IMR-90 (cell line): Measurements from ENCODE around the gene GRAP. TPM values are rescaled to one million over a fixed set of nuclear protein-coding genes. Genes with fewer than 3 reads are reported as not detected.

ENCODE experiments used
- ATAC-seq: fragments of 200-7000 bp; cut with Tn5 transposase; 2 replicates; pipeline ENCODE4 v1.9.1; 2020; ENCODE audit warnings: low read depth, mild to moderate bottlenecking, moderate library complexity
- BruUV-seq: library from RNA; stranded (reverse); fragments of 400-500 nt; replicated peaks from 2 replicates; lab custom pipeline; 2021; lab: Mats Ljungman, UMichigan
- CTCF ChIA-PET: fragments of 300-600 bp; formaldehyde crosslinking; extraction: SDS; loops from one replicate; lab custom pipeline; 2021; ENCODE audit warnings: antibody characterized with exemption; lab: Yijun Ruan, JAX
- POLR2A ChIA-PET: fragments of 300-600 bp; sonication (Branson Sonifier 250); formaldehyde crosslinking; loops from one replicate; lab custom pipeline; 2022; ENCODE audit warnings: antibody characterized with exemption; ENCODE audit not compliant: unreplicated experiment; lab: Charles Lee
- DNase-seq: peaks from one replicate; pipeline ENCODE4 v3.0.0; 2013
- H2AFZ ChIP-seq: replicated peaks from 2 replicates; pipeline ENCODE3; 2013; ENCODE audit warnings: low read length, mild to moderate bottlenecking; ENCODE audit not compliant: poor library complexity
- H2AK5ac ChIP-seq: 2 replicates; pipeline ENCODE4 v1.6.1; 2013; ENCODE audit warnings: low read depth, low read length, inconsistent platforms
- H2AK9ac ChIP-seq: replicated peaks from 2 replicates; pipeline ENCODE3; 2013; ENCODE audit warnings: mild to moderate bottlenecking, low read depth, low read length, moderate library complexity; ENCODE audit not compliant: poor library complexity
- H2BK120ac ChIP-seq: 2 replicates; pipeline ENCODE4 v1.6.1; 2013; ENCODE audit warnings: low read depth, low read length, inconsistent platforms
- H2BK15ac ChIP-seq: 3 replicates; pipeline ENCODE4 v1.6.1; 2013; ENCODE audit warnings: low read depth, low read length, inconsistent platforms
- H2BK20ac ChIP-seq: 2 replicates; pipeline ENCODE4 v1.6.1; 2013; ENCODE audit warnings: low read depth, mild to moderate bottlenecking, inconsistent platforms, low read length, moderate library complexity
- H2BK5ac ChIP-seq: 2 replicates; pipeline ENCODE4 v1.6.1; 2013; ENCODE audit warnings: mild to moderate bottlenecking, low read depth, low read length, inconsistent platforms; ENCODE audit not compliant: poor library complexity, severe bottlenecking
- H3K14ac ChIP-seq: replicated peaks from 2 replicates; pipeline ENCODE4 v1.6.1; 2013; ENCODE audit warnings: low read depth, low read length, inconsistent platforms
- H3K18ac ChIP-seq: 2 replicates; pipeline ENCODE4 v1.6.1; 2013; ENCODE audit warnings: low read depth, low read length, control low read depth
- H3K23ac ChIP-seq: 2 replicates; pipeline ENCODE4 v1.6.1; 2013; ENCODE audit warnings: low read depth, low read length, inconsistent platforms
- H3K27ac ChIP-seq: 2 replicates; pipeline ENCODE4 v1.5.1; 2013; ENCODE audit warnings: mild to moderate bottlenecking, control low read depth, low read length; ENCODE audit not compliant: insufficient read depth
- H3K27me3 ChIP-seq: 2 replicates; pipeline ENCODE4 v1.6.1; 2013; ENCODE audit warnings: low read length; ENCODE audit not compliant: control insufficient read depth, insufficient read depth
- H3K36me3 ChIP-seq: 2 replicates; pipeline ENCODE4 v1.6.1; 2013; ENCODE audit warnings: low read length, mixed read lengths; ENCODE audit not compliant: control insufficient read depth, insufficient read depth
- H3K4ac ChIP-seq: 2 replicates; pipeline ENCODE4 v1.6.1; 2013; ENCODE audit warnings: low read depth, low read length, inconsistent platforms
- H3K4me1 ChIP-seq: 2 replicates; pipeline ENCODE4 v1.6.1; 2013; ENCODE audit warnings: low read length, mixed read lengths; ENCODE audit not compliant: control insufficient read depth, insufficient read depth
- H3K4me2 ChIP-seq: 2 replicates; pipeline ENCODE4 v1.6.1; 2013; ENCODE audit warnings: low read depth, mild to moderate bottlenecking, control low read depth, low read length, moderate library complexity
- H3K4me3 ChIP-seq: 2 replicates; pipeline ENCODE4 v1.5.1; 2013; ENCODE audit warnings: low read depth, mild to moderate bottlenecking, control low read depth, low read length, moderate library complexity; ENCODE audit not compliant: insufficient read depth
- H3K56ac ChIP-seq: 2 replicates; pipeline ENCODE4 v1.6.1; 2013; ENCODE audit warnings: low read length, inconsistent platforms; ENCODE audit not compliant: insufficient read depth; ENCODE audit errors: extremely low read depth
- H3K79me1 ChIP-seq, 2 experiments: 2 replicates each; pipeline ENCODE4 v1.6.1; 2013; ENCODE audit warnings: low read length in 2 of 2, inconsistent platforms in 1 of 2, low read depth in 1 of 2
- H3K9ac ChIP-seq: 2 replicates; pipeline ENCODE4 v1.6.1; 2013; ENCODE audit warnings: low read depth, low read length, control low read depth
- H3K9me1 ChIP-seq: 2 replicates; pipeline ENCODE4 v1.6.1; 2013; ENCODE audit warnings: low read length, inconsistent platforms; ENCODE audit not compliant: insufficient read depth
- H3K9me3 ChIP-seq: 2 replicates; pipeline ENCODE4 v1.6.1; 2013; ENCODE audit warnings: low read length; ENCODE audit not compliant: control insufficient read depth, insufficient read depth
- H4K20me1 ChIP-seq: 2 replicates; pipeline ENCODE4 v1.6.1; 2013; ENCODE audit warnings: low read length, inconsistent platforms; ENCODE audit not compliant: insufficient read depth
- H4K5ac ChIP-seq: 2 replicates; pipeline ENCODE4 v1.6.1; 2013; ENCODE audit warnings: mild to moderate bottlenecking, low read depth, low read length, control low read depth
- H4K8ac ChIP-seq, 2 experiments: 2 replicates each; pipeline ENCODE4 v1.6.1; 2013; ENCODE audit warnings: low read depth in 2 of 2, low read length in 2 of 2, control low read depth in 1 of 2, inconsistent platforms in 1 of 2
- H4K91ac ChIP-seq: 2 replicates; pipeline ENCODE4 v1.6.1; 2013; ENCODE audit warnings: low read depth, low read length, inconsistent platforms; ENCODE audit not compliant: insufficient read depth
- BHLHE40 ChIP-seq: fragments of 150-350 bp; IDR thresholded peaks from 2 replicates; pipeline ENCODE4 v1.6.1; 2016; ENCODE audit warnings: mild to moderate bottlenecking, low read depth, low read length
- FOS ChIP-seq: fragments of 150-350 bp; IDR thresholded peaks from 2 replicates; pipeline ENCODE4 v1.6.1; 2016; ENCODE audit warnings: low read depth, low read length
- MAFK ChIP-seq: IDR thresholded peaks from 2 replicates; pipeline ENCODE4 v1.6.1; 2012; ENCODE audit warnings: low read depth, low read length, improper control_type of control experiment
- MXI1 ChIP-seq: IDR thresholded peaks from 2 replicates; pipeline ENCODE4 v1.6.1; 2012; ENCODE audit warnings: low read depth, mild to moderate bottlenecking, low read length, moderate library complexity, borderline replicate concordance
- POLR2A ChIP-seq: IDR thresholded peaks from 2 replicates; pipeline ENCODE4 v1.6.1; 2012; ENCODE audit warnings: mild to moderate bottlenecking, low read depth, low read length
- RAD21 ChIP-seq: IDR thresholded peaks from 2 replicates; pipeline ENCODE4 v1.6.1; 2012; ENCODE audit warnings: low read length, improper control_type of control experiment
- RFX5 ChIP-seq: IDR thresholded peaks from 2 replicates; pipeline ENCODE4 v1.8.0; 2012; ENCODE audit warnings: low read depth, mild to moderate bottlenecking, low read length, moderate library complexity
- USF2 ChIP-seq: fragments of 150-350 bp; IDR thresholded peaks from 2 replicates; pipeline ENCODE4 v1.6.1; 2017; ENCODE audit warnings: mild to moderate bottlenecking, antibody characterized with exemption, low read length, low read depth
- WGBS, 2 experiments: methylation state at CpG; one replicate each; pipeline versions ENCODE4 v1.1.5 to v1.1.7; 2013; ENCODE audit warnings: missing lambda C conversion rate in 2 of 2; ENCODE audit not compliant: insufficient read length in 1 of 2; ENCODE audit errors: extremely low coverage in 2 of 2; 5-methylcytosine and 5-hydroxymethylcytosine counted together
- dilution Hi-C: fragments of 300-500 bp; cut with HindIII; formaldehyde crosslinking; loops from one replicate; pipeline ENCODE4 v1.14.3; 2018; ENCODE audit warnings: low sequenced_read_pairs; ENCODE audit not compliant: unreplicated experiment
- in situ Hi-C: fragments of 300-500 bp; cut with MboI; formaldehyde crosslinking; loops from 3 replicates; pipeline ENCODE4 v1.14.3; 2019; ENCODE audit warnings: low sequenced_read_pairs, inconsistent platforms, mixed read lengths
- intact Hi-C: fragments of 100-400 bp; cut with micrococcal nuclease; formaldehyde crosslinking; loops from 2 replicates; pipeline ENCODE4 v1.10.0; 2022
- polyA plus RNA-seq, 3 experiments: library from polyadenylated mRNA; depleted of rRNA; stranded (reverse); fragments of >200 nt; gene quantifications; 2 replicates each; pipeline ENCODE4 v1.2.3, GENCODE V29; 2012; ENCODE audit warnings: low replicate concordance in 1 of 3
- total RNA-seq: library from RNA; depleted of rRNA; stranded (reverse); fragments of >200 nt; gene quantifications from 2 replicates; pipeline ENCODE4 v1.2.3, GENCODE V29; 2012
- TF ChIP-seq, protein P1 (sequence below): conservative IDR thresholded peaks from 2 replicates; pipeline ENCODE4 v1.5.1; 2012; ENCODE audit warnings: mild to moderate bottlenecking, low read depth, low read length, improper control_type of control experiment

Gene GRAP
- total and polyA plus RNA-seq, 2 of the 4 experiments (the other 2 are of a cell fraction): under 0.01 to 0.14 TPM

- Histone ChIP-seq H3K9me1 (peaks cover 18% of the 10 kb centered on the region), H3K4me1 (peaks cover 19% of the 10 kb centered on the region), H2AK5ac (no peak overlapping the region), H2BK120ac (no peak overlapping the region), H3K36me3 (peaks cover 35% of the 10 kb centered on the region), H2AK9ac (no peak overlapping the region), H3K4me3 (no peak overlapping the region), H2AFZ (no peak overlapping the region), H3K23ac (no peak overlapping the region), H3K14ac (no peak overlapping the region), H4K5ac (no peak overlapping the region), H3K9me3 (no peaks in the 10 kb centered on the region), H2BK20ac (no peak overlapping the region), H3K56ac (no peak overlapping the region), H3K18ac (no peak overlapping the region), H3K27ac (no peak overlapping the region), H3K4me2 (no peak overlapping the region), H2BK5ac (no peak overlapping the region), H3K79me1 (peaks cover 10 to 48% of the 10 kb centered on the region in 2 experiments), H4K91ac (no peak overlapping the region), H3K27me3 (no peaks in the 10 kb centered on the region), H4K20me1 (no peaks in the 10 kb centered on the region), H4K8ac (no peak overlapping the region), H2BK15ac (no peak overlapping the region), H3K4ac (no peak overlapping the region), H3K9ac (no peak overlapping the region)
- no TSS peak for BruUV-seq
- TF ChIP-seq USF2: no peak
- TF ChIP-seq RAD21: no peak
- TF ChIP-seq POLR2A: no peak
- no peak for TF ChIP-seq FOS
- TF ChIP-seq MAFK: no peak
- TF ChIP-seq, protein P1, sequence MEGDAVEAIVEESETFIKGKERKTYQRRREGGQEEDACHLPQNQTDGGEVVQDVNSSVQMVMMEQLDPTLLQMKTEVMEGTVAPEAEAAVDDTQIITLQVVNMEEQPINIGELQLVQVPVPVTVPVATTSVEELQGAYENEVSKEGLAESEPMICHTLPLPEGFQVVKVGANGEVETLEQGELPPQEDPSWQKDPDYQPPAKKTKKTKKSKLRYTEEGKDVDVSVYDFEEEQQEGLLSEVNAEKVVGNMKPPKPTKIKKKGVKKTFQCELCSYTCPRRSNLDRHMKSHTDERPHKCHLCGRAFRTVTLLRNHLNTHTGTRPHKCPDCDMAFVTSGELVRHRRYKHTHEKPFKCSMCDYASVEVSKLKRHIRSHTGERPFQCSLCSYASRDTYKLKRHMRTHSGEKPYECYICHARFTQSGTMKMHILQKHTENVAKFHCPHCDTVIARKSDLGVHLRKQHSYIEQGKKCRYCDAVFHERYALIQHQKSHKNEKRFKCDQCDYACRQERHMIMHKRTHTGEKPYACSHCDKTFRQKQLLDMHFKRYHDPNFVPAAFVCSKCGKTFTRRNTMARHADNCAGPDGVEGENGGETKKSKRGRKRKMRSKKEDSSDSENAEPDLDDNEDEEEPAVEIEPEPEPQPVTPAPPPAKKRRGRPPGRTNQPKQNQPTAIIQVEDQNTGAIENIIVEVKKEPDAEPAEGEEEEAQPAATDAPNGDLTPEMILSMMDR: no peak
- no peak for TF ChIP-seq RFX5
- TF ChIP-seq MXI1: no peak
- no peak for TF ChIP-seq BHLHE40
- no peak for ATAC-seq
- ChIA-PET POLR2A (no interaction called here), CTCF (no interaction called here)
- no peak for DNase-seq
- dilution Hi-C loops: no loop called here
- intact Hi-C loops: no loop called here
- in situ Hi-C loops: no loop called here
- WGBS, 2 experiments: 95% methylated on average over 15 of the region's 17 CpGs; no CpG with 5 or more reads in 1 of the 2 experiments
These were observed 68.1 kb downstream of the GRAP start for GRCh38 chr17:18978655-18979054.
